ENCODE measurements around the gene CHCHD3. TPM values are rescaled to one million over a fixed set of nuclear protein-coding genes. Genes with fewer than 3 reads are reported as not detected.
"Not testable (repeated sequence)": the region's sequence is repeated elsewhere in the genome, so short reads cannot be mapped to it uniquely, and the experiment has no call there.

The CHCHD3 gene
- total RNA-seq, 2 experiments from 2014 or later = 39.0 to 41.5 TPM

DNA sequence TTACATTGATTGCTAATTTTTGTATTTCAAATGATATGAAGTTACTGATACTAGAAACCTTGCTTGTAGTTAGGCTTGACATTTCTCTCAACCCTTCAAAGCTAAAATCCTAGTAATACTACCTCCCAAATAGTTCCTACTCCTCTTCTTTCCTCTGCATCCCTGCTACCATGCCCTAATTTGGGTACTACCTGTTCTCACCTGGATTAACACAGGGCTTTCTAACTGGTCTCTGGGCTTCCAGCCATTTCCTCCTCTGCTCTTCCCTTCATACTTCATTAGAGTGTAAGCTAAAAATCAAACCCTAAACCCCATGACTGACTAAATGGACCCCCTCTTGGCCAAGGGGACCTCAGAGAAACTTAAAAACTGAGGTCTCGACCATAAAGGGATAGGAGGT lies 112.4 kb downstream of the CHCHD3 start:
- Mint-ChIP-seq H3K27me3 (no peaks in the 10 kb centered on the region), H3K4me3 (no peak overlapping the region), H3K4me1 (no peaks in the 10 kb centered on the region), H3K9me3 (no peaks in the 10 kb centered on the region), H3K36me3 (ENCODE audit: low read depth) (peaks cover 13% of the 10 kb centered on the region), H3K27ac (no peak overlapping the region)
- POLR2A ChIA-PET = no interaction called here
- DNase-seq = no peak
- CTCF ChIA-PET = interaction anchor here (0.6 kb wide), 1 partner anchor 34 kb away, joined by 3 read pairs; no protein-coding TSS in a partner anchor

DNA sequence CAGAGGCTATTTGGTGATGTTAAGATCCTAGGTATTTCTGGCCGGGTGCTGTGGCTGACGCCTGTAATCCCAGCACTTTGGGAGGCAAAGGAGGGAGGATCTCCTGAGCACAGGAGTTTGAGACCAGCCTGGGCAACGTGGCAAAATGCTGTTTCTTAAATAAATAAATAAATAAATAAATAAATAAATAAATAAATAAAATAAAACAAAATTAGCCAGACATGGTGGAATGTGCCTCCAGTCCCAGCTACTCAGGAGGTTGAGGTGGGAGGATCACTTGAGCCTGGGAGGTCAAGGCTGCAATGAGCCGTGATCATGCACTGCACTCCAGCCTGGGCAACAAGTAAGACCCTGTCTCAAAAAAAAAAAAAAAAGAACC lies 114.4 kb downstream of the CHCHD3 start:
- H3K27me3 Mint-ChIP-seq; DNase-seq; POLR2A ChIA-PET; H3K4me3 Mint-ChIP-seq; H3K36me3 Mint-ChIP-seq (ENCODE audit: low read depth); H3K27ac Mint-ChIP-seq; H3K9me3 Mint-ChIP-seq; H3K4me1 Mint-ChIP-seq: not testable (repeated sequence)
- CTCF ChIA-PET = interaction anchor here (0.7 kb wide), 1 partner anchor 962 kb away, joined by 4 read pairs; no protein-coding TSS in a partner anchor

DNA sequence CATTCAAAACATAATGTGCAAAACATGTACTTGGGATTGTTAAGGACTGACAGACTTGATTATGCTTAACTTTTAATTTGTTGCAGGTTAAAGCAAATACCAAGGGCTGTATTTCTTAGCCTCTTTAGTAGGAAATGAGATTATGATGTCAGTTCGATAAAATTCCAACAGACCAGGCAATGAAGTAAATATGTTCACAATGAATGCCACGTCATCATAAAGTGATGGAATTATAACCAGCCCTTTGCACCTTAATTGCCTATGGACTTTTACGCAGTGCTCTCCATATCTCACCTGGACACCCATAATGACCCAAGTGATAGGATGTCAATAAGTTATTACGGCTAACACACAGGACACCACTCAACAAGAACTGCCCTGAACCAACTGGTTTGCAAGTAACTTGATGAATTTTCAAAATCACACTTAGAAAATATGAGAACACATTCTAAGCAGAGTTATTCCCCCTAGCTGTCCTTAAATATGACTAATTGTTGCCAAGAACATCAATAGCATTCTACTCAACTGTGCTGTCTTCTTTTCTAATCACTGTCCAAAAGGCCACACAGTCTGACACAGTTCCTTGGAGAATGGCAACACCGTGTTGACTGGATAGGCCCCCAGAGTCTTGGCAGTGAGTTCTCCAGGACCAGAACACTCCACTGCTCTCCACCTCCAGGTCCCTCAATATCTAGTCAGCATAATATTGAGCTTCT lies 115.0 kb downstream of the CHCHD3 start:
- no peaks in the 10 kb centered on the region for H3K27me3 Mint-ChIP-seq
- CTCF ChIA-PET = interaction anchor here (0.7 kb wide), 1 partner anchor 963 kb away, joined by 4 read pairs; no protein-coding TSS in a partner anchor
- no peaks in the 10 kb centered on the region for H3K9me3 Mint-ChIP-seq
- no peaks in the 10 kb centered on the region for H3K4me1 Mint-ChIP-seq
- H3K27ac Mint-ChIP-seq = no peak overlapping the region
- POLR2A ChIA-PET = no interaction called here
- no peak overlapping the region for H3K4me3 Mint-ChIP-seq
- no peak for DNase-seq
- no peaks in the 10 kb centered on the region for H3K36me3 Mint-ChIP-seq (ENCODE audit: low read depth)

DNA sequence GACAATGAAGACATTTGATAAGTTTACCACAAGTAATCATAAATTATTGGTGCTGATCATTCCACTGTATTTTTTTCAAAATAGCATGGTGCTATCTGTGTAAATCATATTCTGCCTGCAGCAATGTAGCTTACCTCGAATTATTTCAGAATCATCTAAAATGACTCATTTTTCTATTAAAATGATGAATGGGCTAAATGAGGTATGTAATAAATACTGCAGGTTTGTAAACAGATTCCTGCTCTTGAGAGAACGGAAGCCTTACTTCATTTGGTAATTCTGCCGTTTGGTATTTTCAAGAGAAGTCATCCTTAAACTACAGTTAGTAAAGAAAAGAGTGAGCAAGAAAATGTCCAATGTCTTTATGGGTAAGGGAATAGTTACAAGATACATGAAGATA lies 115.9 kb downstream of the CHCHD3 start:
- H3K9me3 Mint-ChIP-seq = no peaks in the 10 kb centered on the region
- H3K4me3 Mint-ChIP-seq = no peak overlapping the region
- ChIA-PET POLR2A (no interaction called here), CTCF (no interaction called here)
- H3K4me1 Mint-ChIP-seq = no peaks in the 10 kb centered on the region
- H3K27ac Mint-ChIP-seq = no peak overlapping the region
- DNase-seq = no peak
- H3K36me3 Mint-ChIP-seq (ENCODE audit: low read depth) = no peaks in the 10 kb centered on the region
- no peaks in the 10 kb centered on the region for H3K27me3 Mint-ChIP-seq

DNA sequence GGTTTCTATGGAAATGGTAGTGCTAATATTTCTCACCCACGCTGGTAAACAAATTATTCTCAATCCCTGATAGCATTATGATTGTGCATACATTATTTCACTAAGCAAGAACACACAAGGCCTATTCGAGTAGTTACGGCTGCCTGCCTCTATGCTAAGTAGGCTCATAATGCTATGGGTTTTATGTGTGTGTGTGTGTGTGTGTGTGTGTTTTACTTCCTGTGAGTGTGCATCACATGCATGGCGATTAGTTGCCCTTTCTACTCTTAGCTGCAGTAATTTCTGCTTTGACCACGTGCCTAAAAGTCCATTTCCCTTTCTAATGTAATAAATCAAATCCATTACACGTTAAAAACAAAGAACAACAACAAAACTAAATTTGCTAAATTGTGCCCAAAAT lies 117.0 kb downstream of the CHCHD3 start:
- POLR2A ChIA-PET = no interaction called here
- Mint-ChIP-seq H3K4me3 (no peak overlapping the region), H3K4me1 (no peaks in the 10 kb centered on the region), H3K36me3 (ENCODE audit: low read depth) (no peaks in the 10 kb centered on the region), H3K27ac (no peak overlapping the region), H3K9me3 (no peaks in the 10 kb centered on the region), H3K27me3 (no peaks in the 10 kb centered on the region)
- CTCF ChIA-PET = no interaction called here
- no peak for DNase-seq

DNA sequence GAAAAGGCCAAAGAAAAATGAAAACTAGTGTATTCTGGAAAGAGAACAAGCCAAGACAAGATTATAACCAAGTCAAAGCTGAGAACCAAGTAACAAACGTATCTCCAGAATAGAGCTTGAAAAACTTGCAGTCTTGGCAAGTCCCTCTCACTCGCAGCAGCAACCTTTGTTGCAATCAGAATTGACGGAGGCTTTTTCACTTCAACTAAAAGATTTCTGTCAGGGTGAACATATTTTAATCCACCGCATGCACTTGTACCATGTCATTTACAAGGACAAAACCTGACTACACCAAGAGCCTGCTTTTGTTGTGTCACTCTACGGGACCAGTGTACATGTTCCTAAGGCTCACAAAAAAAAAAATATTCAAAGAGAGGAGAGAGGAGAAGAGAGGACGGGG lies 122.0 kb downstream of the CHCHD3 start:
- Mint-ChIP-seq H3K4me3 (no peak overlapping the region), H3K9me3 (no peaks in the 10 kb centered on the region), H3K36me3 (ENCODE audit: low read depth) (no peaks in the 10 kb centered on the region), H3K27ac (no peak overlapping the region), H3K27me3 (no peaks in the 10 kb centered on the region), H3K4me1 (no peaks in the 10 kb centered on the region)
- CTCF ChIA-PET = no interaction called here
- POLR2A ChIA-PET = no interaction called here
- no peak for DNase-seq

DNA sequence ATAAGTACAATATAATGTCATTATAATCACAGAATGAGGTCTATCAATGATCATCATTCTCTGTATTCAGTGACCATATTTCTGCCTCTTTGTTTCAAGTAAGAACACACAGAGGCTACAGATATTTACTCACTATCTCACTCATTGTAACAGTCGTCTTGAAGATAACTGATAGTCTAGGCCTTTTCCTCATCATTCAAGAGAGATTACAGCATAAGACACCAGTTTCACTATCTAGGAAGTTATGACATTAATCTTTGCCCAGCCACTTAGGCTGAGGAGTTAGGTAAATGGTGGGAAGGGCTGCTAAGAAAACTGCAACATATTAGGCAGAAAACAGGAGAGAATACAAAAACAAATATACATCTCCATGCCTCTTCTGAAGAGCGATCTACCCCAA lies 125.3 kb downstream of the CHCHD3 start:
- no peaks in the 10 kb centered on the region for H3K9me3 Mint-ChIP-seq

DNA sequence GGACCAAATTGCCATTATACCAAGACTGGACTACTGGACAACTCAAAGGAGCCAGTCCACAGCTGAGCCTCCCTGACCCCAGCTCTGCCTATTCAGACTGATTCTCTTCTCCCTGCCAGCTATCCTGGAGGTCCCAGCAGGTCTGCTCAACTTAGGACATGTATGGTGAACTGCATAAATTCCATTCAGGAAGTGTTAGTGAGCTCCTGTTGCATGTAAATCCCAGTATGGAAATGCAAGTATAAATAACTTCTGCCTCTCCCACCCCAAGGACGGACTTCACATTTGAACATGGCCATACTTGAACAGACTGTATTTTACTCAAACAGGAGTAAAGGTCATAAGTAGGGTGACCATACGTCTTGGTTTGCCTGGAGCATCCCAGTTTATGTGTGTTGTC lies 128.4 kb downstream of the CHCHD3 start:
- Mint-ChIP-seq H3K36me3 (ENCODE audit: low read depth) (no peaks in the 10 kb centered on the region), H3K27me3 (no peaks in the 10 kb centered on the region), H3K4me1 (no peaks in the 10 kb centered on the region), H3K9me3 (no peaks in the 10 kb centered on the region), H3K4me3 (no peak overlapping the region), H3K27ac (no peak overlapping the region)
- DNase-seq = no peak
- POLR2A ChIA-PET = no interaction called here
- CTCF ChIA-PET = no interaction called here

More for the DNA sequence above, 125.3 kb downstream of the CHCHD3 start:
- no peak overlapping the region for H3K27ac Mint-ChIP-seq
- CTCF ChIA-PET = no interaction called here
- H3K4me3 Mint-ChIP-seq = no peak overlapping the region
- DNase-seq = no peak
- POLR2A ChIA-PET = no interaction called here
- H3K36me3 Mint-ChIP-seq (ENCODE audit: low read depth) = no peaks in the 10 kb centered on the region
- H3K4me1 Mint-ChIP-seq = no peaks in the 10 kb centered on the region
- H3K27me3 Mint-ChIP-seq = no peaks in the 10 kb centered on the region

DNA sequence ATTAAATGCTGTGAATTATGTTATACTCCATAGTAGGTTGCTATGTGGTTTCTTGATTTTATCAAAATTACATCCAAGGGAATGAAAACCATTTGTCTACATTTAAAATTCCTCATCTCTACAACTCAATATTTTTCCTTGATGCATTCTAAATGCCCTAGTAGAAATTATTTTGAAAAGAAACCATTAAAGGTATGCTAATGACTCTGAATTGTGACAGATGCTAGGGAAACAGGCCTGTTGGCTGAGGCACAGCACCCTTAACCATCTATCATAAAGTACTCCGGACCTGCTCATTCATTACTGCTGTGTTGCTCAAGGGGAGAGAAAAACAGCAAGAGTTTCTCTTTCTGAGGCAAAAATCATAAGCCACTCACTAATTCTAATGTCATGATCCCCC lies 131.2 kb downstream of the CHCHD3 start:
- H3K4me1 Mint-ChIP-seq = no peaks in the 10 kb centered on the region
- H3K27ac Mint-ChIP-seq = no peak overlapping the region
- POLR2A ChIA-PET = no interaction called here
- no peaks in the 10 kb centered on the region for H3K27me3 Mint-ChIP-seq
- DNase-seq = no peak
- H3K36me3 Mint-ChIP-seq (ENCODE audit: low read depth) = peaks cover 3% of the 10 kb centered on the region
- no peak overlapping the region for H3K4me3 Mint-ChIP-seq
- CTCF ChIA-PET = no interaction called here
- no peaks in the 10 kb centered on the region for H3K9me3 Mint-ChIP-seq

DNA sequence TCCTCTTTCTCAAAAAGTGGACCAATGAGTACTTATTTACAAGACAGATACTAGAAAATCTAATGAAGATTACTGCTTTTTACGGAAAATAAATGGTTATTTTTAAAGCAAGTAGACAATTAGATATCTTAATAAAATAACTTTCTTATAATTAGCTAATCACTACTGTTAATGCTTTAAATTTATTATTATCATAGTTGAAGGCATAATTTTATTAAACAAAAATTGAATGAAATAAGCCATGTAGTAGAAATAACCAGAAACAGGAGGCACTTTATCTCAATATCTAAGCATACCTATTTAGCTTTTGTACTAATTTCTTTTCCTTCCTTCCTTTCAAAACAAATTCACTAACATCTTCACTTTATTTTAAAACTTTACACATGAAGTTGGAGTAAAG lies 134.9 kb downstream of the CHCHD3 start:
- CTCF ChIA-PET = no interaction called here
- peaks cover 3% of the 10 kb centered on the region for H3K36me3 Mint-ChIP-seq (ENCODE audit: low read depth)
- H3K27me3 Mint-ChIP-seq = no peaks in the 10 kb centered on the region
- POLR2A ChIA-PET = no interaction called here
- H3K9me3 Mint-ChIP-seq = no peaks in the 10 kb centered on the region
- DNase-seq = no peak
- no peak overlapping the region for H3K27ac Mint-ChIP-seq
- no peak overlapping the region for H3K4me3 Mint-ChIP-seq
- peaks cover 2% of the 10 kb centered on the region for H3K4me1 Mint-ChIP-seq

DNA sequence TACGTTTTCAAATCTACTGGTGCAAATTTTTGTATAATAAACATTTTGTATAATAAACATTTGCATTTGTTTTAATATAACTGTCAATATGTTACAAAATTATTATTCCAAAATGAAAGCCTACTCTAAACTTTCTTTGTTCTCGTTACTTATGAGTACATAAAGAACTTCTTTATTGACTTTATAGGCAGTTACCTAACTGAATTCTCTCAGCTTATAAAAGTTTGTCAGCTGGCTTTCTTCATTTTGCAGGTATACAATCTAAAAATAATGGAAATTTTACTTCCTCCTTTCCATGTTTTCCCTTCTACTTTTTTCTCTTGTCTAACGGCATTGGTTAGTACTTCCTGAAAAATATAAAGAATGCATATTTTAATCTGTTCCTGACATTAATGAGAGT lies 137.1 kb downstream of the CHCHD3 start:
- H3K36me3 Mint-ChIP-seq (ENCODE audit: low read depth) = peaks cover 3% of the 10 kb centered on the region

DNA sequence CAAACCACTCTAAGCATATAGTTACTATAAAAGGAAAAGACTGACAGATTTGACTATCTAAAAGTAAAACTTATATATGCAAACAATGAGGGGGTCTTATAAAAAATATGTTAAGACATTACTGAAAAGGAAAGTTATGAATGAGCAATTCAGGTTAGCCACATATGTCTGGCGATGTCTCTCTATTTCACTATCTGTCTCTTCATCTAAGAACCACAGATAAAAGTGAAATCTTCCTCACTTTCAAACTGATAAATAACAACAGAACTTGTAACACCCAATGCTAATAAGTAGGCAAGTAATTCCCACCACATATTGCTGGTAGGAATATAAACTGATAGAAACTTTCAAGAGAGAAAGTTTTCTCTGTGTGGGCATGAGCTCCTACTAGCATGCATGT lies 138.2 kb downstream of the CHCHD3 start:
- Mint-ChIP-seq H3K36me3 (ENCODE audit: low read depth) (peaks cover 3% of the 10 kb centered on the region), H3K4me1 (peaks cover 2% of the 10 kb centered on the region), H3K9me3 (no peaks in the 10 kb centered on the region), H3K27me3 (no peaks in the 10 kb centered on the region), H3K4me3 (no peak overlapping the region), H3K27ac (no peak overlapping the region)
- POLR2A ChIA-PET = no interaction called here
- DNase-seq = no peak
- CTCF ChIA-PET = no interaction called here

More for the DNA sequence above, 137.1 kb downstream of the CHCHD3 start:
- H3K27me3 Mint-ChIP-seq = no peaks in the 10 kb centered on the region
- no peak overlapping the region for H3K4me3 Mint-ChIP-seq
- no peaks in the 10 kb centered on the region for H3K9me3 Mint-ChIP-seq
- CTCF ChIA-PET = no interaction called here
- no peak for DNase-seq
- POLR2A ChIA-PET = no interaction called here
- H3K27ac Mint-ChIP-seq = no peak overlapping the region
- H3K4me1 Mint-ChIP-seq = peaks cover 2% of the 10 kb centered on the region

DNA sequence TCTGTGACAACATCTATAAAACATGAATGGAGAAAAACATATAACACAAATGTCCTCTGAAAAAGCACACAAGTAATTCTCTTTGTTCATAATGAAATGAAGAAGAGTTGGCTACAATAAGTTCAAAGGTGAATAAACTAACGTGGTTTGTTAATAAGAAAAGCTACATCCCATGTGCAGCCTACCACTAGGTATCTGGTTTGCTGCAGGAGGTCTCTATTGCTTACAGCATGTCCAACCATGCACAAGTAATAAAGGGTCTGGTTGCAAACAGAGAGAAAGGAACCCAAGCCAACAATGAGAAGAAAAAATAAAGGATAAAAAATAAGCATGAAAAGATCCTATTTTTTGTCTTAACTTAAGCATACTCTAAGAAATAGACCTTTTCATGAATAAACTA lies 139.2 kb downstream of the CHCHD3 start:
- no peak for DNase-seq
- H3K4me3 Mint-ChIP-seq = no peak overlapping the region
- ChIA-PET CTCF (no interaction called here), POLR2A (no interaction called here)
- H3K4me1 Mint-ChIP-seq = peaks cover 2% of the 10 kb centered on the region
- H3K27ac Mint-ChIP-seq = no peak overlapping the region
- no peaks in the 10 kb centered on the region for H3K9me3 Mint-ChIP-seq
- peaks cover 5% of the 10 kb centered on the region for H3K36me3 Mint-ChIP-seq (ENCODE audit: low read depth)
- H3K27me3 Mint-ChIP-seq = no peaks in the 10 kb centered on the region

DNA sequence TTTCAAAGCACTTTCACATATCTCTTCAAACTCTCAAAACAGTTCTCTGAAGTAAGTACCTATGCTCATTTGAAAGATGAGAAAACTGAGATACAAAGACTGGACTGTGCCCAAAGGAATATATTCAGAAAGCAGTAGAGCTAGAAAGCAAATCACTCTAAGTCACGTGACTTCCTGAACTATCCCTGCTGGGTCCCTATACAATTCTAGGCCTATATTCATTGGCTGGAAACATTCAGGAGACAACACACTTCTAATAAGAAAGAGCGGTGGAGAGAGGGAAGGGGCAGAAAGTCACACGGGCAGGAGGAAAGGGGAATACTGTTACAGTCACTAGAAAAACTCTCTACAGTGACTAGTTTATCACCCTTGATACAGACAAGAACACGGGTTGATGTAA lies 140.0 kb downstream of the CHCHD3 start:
- DNase-seq = no peak
- H3K4me1 Mint-ChIP-seq = peaks cover 2% of the 10 kb centered on the region

More for the DNA sequence above, 140.0 kb downstream of the CHCHD3 start:
- H3K4me3 Mint-ChIP-seq = no peak overlapping the region
- H3K27ac Mint-ChIP-seq = no peak overlapping the region
- ChIA-PET POLR2A (no interaction called here), CTCF (no interaction called here)
- no peaks in the 10 kb centered on the region for H3K27me3 Mint-ChIP-seq
- peaks cover 5% of the 10 kb centered on the region for H3K36me3 Mint-ChIP-seq (ENCODE audit: low read depth)
- H3K9me3 Mint-ChIP-seq = no peaks in the 10 kb centered on the region

All from activated CD4-positive, alpha-beta memory T cell treated with anti-CD3 and anti-CD28 coated beads, Interleukin-2, amount 10 ng/mL, durations not matched to agents 7 days and 5 days (primary cell).